ENCODE data around the gene COL9A3.

COL9A3 gene

GRCh38 chr20:62835931-62836861, 19.3 kb downstream of the COL9A3 start:
- TF ChIP-seq CTCF (IDR thresholded peaks at IDR 0.05), result no peak

GRCh38 chr20:62836967-62837490, 20.2 kb downstream of the COL9A3 start:
- TF ChIP-seq CTCF (IDR thresholded peaks at IDR 0.05), result no peak

GRCh38 chr20:62837790-62838127, 20.9 kb downstream of the COL9A3 start:
- no peak for TF ChIP-seq CTCF (IDR thresholded peaks at IDR 0.05)

GRCh38 chr20:62838128-62838891, 21.5 kb downstream of the COL9A3 start:
- no peak for TF ChIP-seq CTCF (IDR thresholded peaks at IDR 0.05)

GRCh38 chr20:62839261-62839660, 22.4 kb downstream of the COL9A3 start:
- no peak for TF ChIP-seq CTCF (IDR thresholded peaks at IDR 0.05)

GRCh38 chr20:62839816-62840215, 23.0 kb downstream of the COL9A3 start:
- TF ChIP-seq CTCF (IDR thresholded peaks at IDR 0.05), result no peak

- no peak for TF ChIP-seq CTCF (IDR thresholded peaks at IDR 0.05)
Measured at GRCh38 chr20:62840244-62841197, 23.7 kb downstream of the COL9A3 start.
